GM12872 (cell line): ENCODE measurements around the gene NIPAL1.
A peak's percentile ranks its signal among the peaks of the same experiment; 100 is the strongest.

Experiments
- CTCF ChIP-seq: IDR thresholded peaks from 3 replicates; pipeline ENCODE4 v1.5.1; 2011; ENCODE audit warnings: low read depth, mild to moderate bottlenecking, low read length, moderate library complexity; ENCODE audit not compliant: insufficient read depth

The NIPAL1 gene

DNA sequence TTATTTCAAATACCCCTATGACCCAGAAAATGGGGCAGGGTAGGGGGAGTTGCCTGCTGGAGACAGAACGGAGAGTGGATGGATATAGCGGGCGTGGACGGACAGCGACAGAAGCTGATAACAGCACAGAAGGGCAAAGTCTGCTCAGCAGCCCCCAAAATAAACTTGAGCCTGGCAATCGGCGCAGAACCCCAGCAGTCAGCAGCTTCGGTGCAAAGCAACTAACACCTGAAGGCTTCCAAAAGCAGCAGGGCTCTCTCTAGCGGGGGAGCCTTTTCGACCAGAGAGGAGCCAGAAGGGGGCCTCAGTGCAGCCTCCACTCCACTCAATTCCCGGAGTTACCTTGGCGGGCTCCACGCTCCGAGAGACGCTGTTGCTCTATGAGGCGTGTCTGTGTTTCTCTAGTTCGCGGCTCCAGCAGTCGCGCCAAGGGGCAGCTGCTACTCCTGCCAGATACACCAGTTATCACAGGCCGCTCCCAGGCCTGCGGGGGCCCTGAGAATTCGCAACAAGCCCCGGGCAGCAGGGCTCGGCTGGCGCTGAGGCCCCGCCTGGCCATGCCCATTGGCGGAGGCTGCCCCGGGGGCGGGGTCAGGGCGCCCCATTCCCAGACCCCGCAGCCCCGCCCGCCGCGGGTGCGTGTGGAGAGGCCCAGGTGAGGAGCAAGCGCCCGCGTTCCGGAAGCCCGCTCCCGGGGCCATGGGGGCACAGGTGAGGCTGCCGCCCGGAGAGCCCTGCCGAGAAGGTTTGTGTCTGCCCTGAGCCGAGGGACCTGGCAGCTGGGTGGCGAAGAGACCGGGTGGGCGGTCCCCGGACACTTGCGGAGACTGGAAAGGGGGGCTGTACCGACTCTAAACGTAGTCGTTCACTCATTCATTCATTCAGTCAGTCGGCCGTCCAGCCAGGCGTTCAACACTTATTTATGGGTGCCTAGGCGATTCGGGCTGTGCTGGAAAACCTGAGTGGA is at the start of gene NIPAL1, which contains the start of gene CNGA1:
NIPAL1 (plus strand) TSS at position 632 of the 967 bp plus-strand sequence; CDS start at position 700, 68 bp downstream.
CNGA1 (minus strand) TSS at position 541 of the 967 bp plus-strand sequence. CDS start 63,992 bp downstream, outside the sequence.
- TF ChIP-seq CTCF = peak; percentile 43; the same call in 1 of the 3 replicates

DNA sequence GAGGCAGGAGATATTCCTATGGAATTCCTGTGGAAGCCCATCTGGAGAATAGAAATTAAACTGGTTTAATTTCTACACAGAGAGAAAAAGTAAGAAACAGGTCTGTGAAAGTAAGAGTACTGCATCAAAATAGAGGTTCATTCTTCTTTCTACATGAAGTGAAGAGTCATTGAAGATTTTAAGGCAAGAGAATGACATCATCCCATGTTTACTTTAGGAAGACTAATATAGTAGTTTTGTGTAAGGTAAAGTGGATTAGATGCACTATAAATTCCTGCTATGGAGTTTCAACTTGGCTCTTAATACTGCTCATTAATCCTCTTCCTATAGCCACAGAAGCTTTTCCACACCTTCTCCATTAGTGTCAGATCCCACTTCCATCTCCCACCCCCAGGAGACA is 47.7 kb upstream of the NIPAL1 start:
- no peak for TF ChIP-seq CTCF

DNA sequence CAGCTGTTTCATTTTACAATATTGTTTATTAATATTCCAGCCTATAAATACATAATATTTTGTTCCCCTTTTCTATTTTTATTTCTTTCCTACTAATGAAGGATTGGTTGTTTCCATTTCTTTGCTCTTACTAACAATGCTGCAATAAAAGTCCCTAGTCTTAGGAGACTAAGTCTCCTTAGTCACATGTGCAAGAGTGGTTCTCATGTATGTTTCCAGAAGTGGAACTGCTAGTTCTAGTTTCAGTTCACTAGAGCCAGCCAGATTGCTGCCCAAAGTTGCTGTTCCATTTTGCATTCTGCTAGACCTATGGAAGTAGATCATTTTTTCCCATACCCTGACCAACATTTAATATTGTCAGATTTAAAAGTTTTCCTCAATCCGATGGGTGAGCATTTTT is 44.4 kb upstream of the NIPAL1 start:
- TF ChIP-seq CTCF = no peak

- no peak for TF ChIP-seq CTCF
Observed at GRCh38 chr4:47972721-47973120, 43.9 kb upstream of the NIPAL1 start.

DNA sequence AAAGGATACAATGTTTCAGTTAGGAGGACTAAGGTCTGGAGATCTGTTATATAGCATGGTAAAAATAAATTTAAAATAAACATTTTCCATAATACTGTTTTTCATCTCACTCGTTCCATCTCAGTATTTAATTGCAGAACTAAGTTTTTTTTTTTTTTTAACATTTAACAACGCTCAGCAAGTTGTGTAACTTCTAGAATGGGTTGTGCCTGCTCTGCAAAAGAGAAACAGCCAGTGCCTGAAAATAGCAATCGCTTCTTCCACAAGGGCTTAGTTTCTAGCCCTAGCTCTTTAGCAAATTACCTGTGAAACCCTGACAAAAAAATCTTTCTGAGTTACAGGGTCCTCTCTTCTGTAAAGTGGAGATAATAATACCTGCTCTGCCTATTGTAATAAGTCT is 42.0 kb upstream of the NIPAL1 start:
- TF ChIP-seq CTCF = no peak

- TF ChIP-seq CTCF = no peak
Observed at GRCh38 chr4:47990145-47990544, 26.4 kb upstream of the NIPAL1 start.

- TF ChIP-seq CTCF = no peak
Observed at GRCh38 chr4:47996021-47996420, 20.6 kb upstream of the NIPAL1 start.
